Panc1 (cell line): ENCODE measurements around the gene OR2T11. TPM values are rescaled to one million over a fixed set of nuclear protein-coding genes. Genes with fewer than 3 reads are reported as not detected.

Experiments used
- ATAC-seq: fragments of 200-7000 bp; cut with Tn5 transposase; 2 replicates; pipeline ENCODE4 v1.9.1; 2020; ENCODE audit warnings: mild to moderate bottlenecking, moderate library complexity
- BruUV-seq: library from RNA; stranded (reverse); fragments of 400-500 nt; replicated peaks from 2 replicates; lab custom pipeline; 2021; lab: Mats Ljungman, UMichigan
- CTCF ChIA-PET: fragments of 300-600 bp; sonication (Branson Sonifier 250); formaldehyde crosslinking; loops from one replicate; lab custom pipeline; 2022; ENCODE audit warnings: antibody characterized with exemption; lab: Charles Lee
- POLR2A ChIA-PET: fragments of 300-600 bp; sonication (Branson Sonifier 250); formaldehyde crosslinking; loops from one replicate; lab custom pipeline; 2022; ENCODE audit warnings: antibody characterized with exemption; lab: Charles Lee
- DNase-seq: peaks from one replicate; pipeline ENCODE4 v3.0.0-alpha.2; 2010; ENCODE audit warnings: low read depth, low spot score
- H3K27ac ChIP-seq: 2 replicates; pipeline ENCODE4 v1.5.1; 2011; ENCODE audit warnings: mild to moderate bottlenecking, low read length, inconsistent platforms
- H3K27me3 ChIP-seq: fragments of 200-500 bp; sonication (Bioruptor generic); 2 replicates; pipeline ENCODE4 v1.6.0; 2014; ENCODE audit warnings: low read length, inconsistent platforms; ENCODE audit not compliant: control insufficient read depth, insufficient read depth
- H3K36me3 ChIP-seq: fragments of 200-500 bp; sonication (Bioruptor generic); 2 replicates; pipeline ENCODE4 v1.5.1; 2014; ENCODE audit warnings: inconsistent platforms, mild to moderate bottlenecking, low read length, moderate library complexity; ENCODE audit not compliant: control insufficient read depth, insufficient read depth
- H3K4me1 ChIP-seq: 2 replicates; pipeline ENCODE4 v1.5.1; 2011; ENCODE audit warnings: inconsistent platforms, mild to moderate bottlenecking, low read length, moderate library complexity; ENCODE audit not compliant: control insufficient read depth, insufficient read depth
- H3K4me3 ChIP-seq, 2 experiments: 2 replicates each; pipeline ENCODE4 v1.5.1; 2011 to 2012; ENCODE audit warnings: low read depth in 2 of 2, low read length in 2 of 2, mild to moderate bottlenecking in 2 of 2, inconsistent platforms in 1 of 2, moderate library complexity in 1 of 2
- H3K9me3 ChIP-seq: fragments of 200-500 bp; sonication (Bioruptor generic); 2 replicates; pipeline ENCODE4 v1.5.1; 2014; ENCODE audit warnings: low read depth, mild to moderate bottlenecking, inconsistent platforms, low read length, moderate library complexity; ENCODE audit not compliant: control insufficient read depth, insufficient read depth
- CTCF ChIP-seq: fragments of 450-650 bp; IDR thresholded peaks from 2 replicates; pipeline ENCODE4 v1.5.1; 2017; ENCODE audit warnings: mild to moderate bottlenecking
- POLR2AphosphoS5 ChIP-seq: IDR thresholded peaks from 2 replicates; pipeline ENCODE4 v1.6.1; 2012; ENCODE audit warnings: mild to moderate bottlenecking, low read depth, low read length, moderate library complexity
- REST ChIP-seq, 2 experiments: IDR thresholded peaks; 2 replicates each; pipeline ENCODE4 v1.6.1; 2011 to 2012; ENCODE audit warnings: low read depth in 2 of 2, control low read depth in 1 of 2, low read length in 1 of 2, mild to moderate bottlenecking in 1 of 2, moderate library complexity in 1 of 2; ENCODE audit not compliant: insufficient read depth in 1 of 2
- SIN3A ChIP-seq: IDR thresholded peaks from 2 replicates; pipeline ENCODE4 v1.6.1; 2012; ENCODE audit warnings: low read depth, mild to moderate bottlenecking, low read length, moderate library complexity, borderline replicate concordance; ENCODE audit not compliant: insufficient read depth
- TCF7L2 ChIP-seq: IDR thresholded peaks from 2 replicates; pipeline ENCODE4 v1.6.1; 2011; ENCODE audit warnings: mild to moderate bottlenecking, low read depth, low read length, inconsistent platforms
- in situ Hi-C: cut with HindIII; loops from 2 replicates; pipeline ENCODE4 v1.10.0; 2016; ENCODE audit warnings: low sequenced_read_pairs, low pct_unique_long_range_greater_than_20kb
- intact Hi-C: fragments of 100-400 bp; cut with micrococcal nuclease; formaldehyde crosslinking; loops from one replicate; pipeline ENCODE4 v1.10.0; 2022; ENCODE audit not compliant: unreplicated experiment
- total RNA-seq: library from RNA; stranded (reverse); gene quantifications from one replicate; pipeline ENCODE4 v1.2.1, GENCODE V29; 2021; ENCODE audit not compliant: unreplicated experiment

Gene OR2T11
- total RNA-seq, 1 experiment from 2014 or later = not detected

DNA sequence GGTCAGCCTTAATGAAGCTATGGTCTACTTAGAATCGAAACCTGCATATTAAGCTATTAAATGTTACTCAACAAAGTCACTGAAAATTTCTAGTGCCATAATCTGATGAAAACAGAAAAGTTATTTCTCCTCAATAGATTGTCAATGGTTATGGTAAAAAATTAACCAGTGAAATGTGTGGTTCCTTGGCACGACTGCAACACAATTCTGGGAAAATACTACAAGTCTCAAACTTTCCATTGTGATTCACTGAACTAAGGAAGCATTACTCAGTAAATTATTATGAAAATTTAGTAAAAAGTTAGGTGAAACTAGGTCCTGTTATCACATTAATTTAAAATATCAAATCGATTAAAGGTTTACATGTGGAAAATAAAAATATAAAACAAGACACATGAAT, 24.6 kb downstream of the OR2T11 start:
- CTCF ChIA-PET = no interaction called here

GRCh38 chr1:248599396-248599795, 35.5 kb downstream of the OR2T11 start:
- ChIA-PET CTCF (no interaction called here), POLR2A (no interaction called here)
- ATAC-seq (no peak), DNase-seq (no peak)
- no peaks in the 10 kb centered on the region for H3K4me1 ChIP-seq
- no TSS peak for BruUV-seq
- H3K9me3 ChIP-seq = no peaks in the 10 kb centered on the region
- no peaks in the 10 kb centered on the region for H3K27me3 ChIP-seq
- H3K27ac ChIP-seq = no peak overlapping the region
- H3K36me3 ChIP-seq = no peaks in the 10 kb centered on the region
- intact Hi-C loops (no loop called here), in situ Hi-C loops (no loop called here)
- TF ChIP-seq TCF7L2 (no peak), REST (IDR thresholded peaks at IDR 0.05; ENCODE audit: insufficient read depth in 1 of 2, low read depth in 2 of 2, low read length in 1 of 2) (no peak), POLR2AphosphoS5 (no peak), CTCF (no peak), SIN3A (no peak)
- no peak overlapping the region for H3K4me3 ChIP-seq

More for the DNA sequence above, 24.6 kb downstream of the OR2T11 start:
- ATAC-seq (no peak), DNase-seq (no peak)
- no peak overlapping the region for H3K27ac ChIP-seq
- POLR2A ChIA-PET = no interaction called here
- no peaks in the 10 kb centered on the region for H3K36me3 ChIP-seq
- TF ChIP-seq CTCF (no peak), REST (IDR thresholded peaks at IDR 0.05; ENCODE audit: insufficient read depth in 1 of 2, low read depth in 2 of 2, low read length in 1 of 2) (no peak), TCF7L2 (no peak), SIN3A (no peak), POLR2AphosphoS5 (no peak)
- in situ Hi-C loops (no loop called here), intact Hi-C loops (no loop called here)
- no peaks in the 10 kb centered on the region for H3K27me3 ChIP-seq
- H3K4me3 ChIP-seq = no peak overlapping the region
- no peaks in the 10 kb centered on the region for H3K4me1 ChIP-seq
- H3K9me3 ChIP-seq = no peaks in the 10 kb centered on the region
- BruUV-seq = no TSS peak
